GM18951 (cell line): ENCODE measurements around the gene PSMB9.

ENCODE experiments used
- POLR2A ChIP-seq: IDR thresholded peaks from 4 replicates; pipeline ENCODE4 v1.6.1; 2011; ENCODE audit warnings: mild to moderate bottlenecking; ENCODE audit not compliant: insufficient read length, insufficient read depth; ENCODE audit errors: extremely low read depth
- in situ Hi-C: fragments of 300-500 bp; cut with MboI; formaldehyde crosslinking; loops from one replicate; pipeline ENCODE4 v1.12.0; 2022; ENCODE audit warnings: low sequenced_read_pairs, mixed read lengths, inconsistent platforms; ENCODE audit not compliant: unreplicated experiment

The PSMB9 gene

DNA sequence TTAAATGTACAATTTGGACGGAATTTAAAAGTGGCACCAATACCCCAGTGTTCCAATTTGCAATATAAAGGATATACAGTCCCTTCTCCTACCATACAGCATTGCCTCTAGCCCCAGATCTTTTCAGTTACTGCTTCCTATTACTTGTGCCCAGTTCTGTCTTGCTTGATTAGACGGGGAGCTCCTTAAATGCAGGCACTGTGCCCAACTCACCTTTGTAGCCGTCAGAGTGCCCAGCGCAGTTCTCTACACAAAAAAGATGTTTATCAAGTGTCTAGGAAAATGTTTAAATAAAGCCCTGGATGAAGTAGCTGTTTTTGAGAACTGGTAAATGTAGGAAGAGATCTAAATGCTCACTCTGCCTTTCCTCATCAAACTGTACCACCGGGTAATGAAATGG is 23.1 kb upstream of the PSMB9 start:
- no peak for TF ChIP-seq POLR2A
- in situ Hi-C loops: no loop called here

DNA sequence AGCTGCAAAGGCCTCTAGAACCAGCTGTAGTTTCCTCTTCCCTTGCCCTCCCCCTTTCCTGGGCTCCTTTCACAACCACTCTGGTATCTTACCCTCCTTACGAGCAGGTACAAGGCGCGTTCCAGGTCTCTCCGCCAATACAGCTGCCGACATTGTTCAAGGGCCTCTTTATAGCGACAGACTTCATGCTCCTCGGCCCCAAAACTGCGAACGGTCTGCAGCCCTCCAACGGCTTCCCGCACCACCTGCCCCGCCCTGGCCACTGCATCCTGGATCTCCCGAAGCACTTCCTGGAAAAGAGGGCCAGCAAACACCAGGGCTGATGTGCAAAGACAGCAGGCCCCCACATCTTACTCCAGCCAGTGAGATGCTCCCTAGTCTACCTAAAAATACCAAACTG is 21.5 kb upstream of the PSMB9 start:
- in situ Hi-C loops: no loop called here
- no peak for TF ChIP-seq POLR2A

- no peak for TF ChIP-seq POLR2A
- in situ Hi-C loops: no loop called here
Measured at GRCh38 chr6:32833664-32834063, 20.3 kb upstream of the PSMB9 start.

DNA sequence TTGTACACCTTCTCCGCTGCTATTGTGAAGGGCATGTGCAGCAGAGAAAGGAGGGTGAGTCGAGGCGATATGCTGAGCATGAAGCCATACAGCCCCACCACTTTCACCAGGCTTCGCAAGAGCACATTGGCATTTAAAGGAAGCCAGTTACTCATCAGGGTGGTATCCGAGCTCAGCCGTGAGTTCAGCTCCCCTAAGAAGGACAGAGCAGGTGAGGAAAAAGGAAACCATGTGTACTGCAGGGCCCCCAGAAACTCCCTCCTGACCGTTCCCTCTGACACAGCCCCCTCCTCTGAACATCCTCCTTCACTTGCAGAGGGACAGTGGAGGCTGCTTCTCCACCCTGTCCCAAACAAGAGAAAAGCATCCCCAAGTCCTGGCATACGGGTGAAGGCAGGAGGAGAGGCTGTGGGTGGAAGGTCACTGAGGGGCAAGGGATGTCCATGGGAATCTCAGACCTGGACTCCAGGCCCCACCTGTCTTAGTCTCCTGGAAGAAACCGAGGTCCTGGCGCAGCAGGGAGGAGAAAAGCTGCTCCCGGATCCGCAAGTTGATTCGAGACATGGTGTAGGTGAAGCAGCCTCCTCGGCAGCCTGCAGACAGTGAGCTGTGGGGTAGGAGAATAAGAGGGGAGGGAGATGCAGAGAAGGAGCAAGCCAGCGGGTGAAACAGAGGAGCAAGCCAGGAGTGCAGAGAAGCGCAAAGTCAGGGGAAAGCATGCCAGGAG is 18.7 kb upstream of the PSMB9 start:
- in situ Hi-C loops: no loop called here
- TF ChIP-seq POLR2A: no peak

GRCh38 chr6:32836873-32837272 is 17.1 kb upstream of the PSMB9 start:
- no peak for TF ChIP-seq POLR2A
- in situ Hi-C loops: no loop called here

DNA sequence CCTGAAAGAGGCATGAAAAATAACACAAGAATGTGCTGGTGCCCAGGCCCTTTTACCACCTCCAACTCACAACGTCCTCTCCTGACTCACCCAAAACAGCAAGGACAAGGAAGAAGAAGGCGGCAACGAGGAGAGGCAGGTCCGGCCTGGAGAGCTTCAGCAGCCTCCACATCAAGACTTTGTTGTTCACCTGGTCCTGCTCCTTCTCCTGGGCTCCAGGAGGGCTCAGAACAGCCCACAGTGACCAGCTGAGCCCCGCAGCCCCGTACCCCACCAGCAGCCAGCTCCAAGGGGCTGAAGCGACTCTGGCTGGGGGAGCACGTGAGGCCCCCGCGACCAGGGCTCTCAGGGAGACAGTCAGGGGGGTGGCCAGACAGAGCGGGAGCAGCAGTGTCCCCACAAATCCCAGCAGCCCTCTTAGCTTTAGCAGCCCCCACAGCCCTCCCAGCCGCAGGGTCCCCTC is 16.3 kb upstream of the PSMB9 start:
- in situ Hi-C loops: no loop called here
- TF ChIP-seq POLR2A: no peak

DNA sequence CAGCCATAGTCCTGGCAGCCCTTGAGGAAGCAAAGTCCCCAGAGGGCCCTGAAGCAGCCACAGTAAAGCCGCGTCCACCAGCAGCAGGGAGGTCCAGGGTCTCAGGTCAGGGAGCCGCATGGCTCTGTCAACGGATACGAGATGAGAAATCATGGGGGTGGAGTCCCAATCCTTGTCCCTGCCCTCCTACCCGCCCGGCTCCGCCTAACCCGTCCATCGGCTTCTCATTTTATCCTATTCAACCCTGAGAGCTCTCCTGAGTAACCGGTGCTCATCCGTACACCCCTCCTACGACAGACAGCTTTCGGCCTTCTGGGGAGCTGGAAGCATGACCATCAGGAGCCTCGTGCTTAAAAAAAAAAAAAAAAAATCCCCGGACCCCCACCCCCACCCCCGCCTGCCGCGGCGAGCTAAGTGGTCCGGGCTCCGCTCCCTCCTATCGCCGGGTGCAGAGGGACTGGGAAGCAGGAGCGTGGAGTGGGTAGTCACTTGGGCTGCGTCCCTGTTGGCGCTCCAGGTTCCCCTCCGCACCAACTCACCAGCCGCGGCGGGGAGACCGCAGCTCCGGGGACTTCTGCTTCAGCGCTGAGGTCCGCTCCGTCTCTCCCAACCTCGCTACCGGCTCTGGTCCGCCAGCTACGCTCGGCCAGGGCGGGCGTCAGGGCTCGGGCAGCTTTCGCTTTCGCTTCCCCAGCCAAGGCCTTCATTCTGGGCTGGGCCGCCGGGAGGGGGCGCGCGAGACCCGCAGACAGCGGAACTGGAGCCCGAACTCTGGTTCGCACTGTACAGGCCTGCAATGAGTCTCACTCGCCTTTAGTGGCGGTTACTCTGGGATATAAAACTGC is 15.7 kb upstream of the PSMB9 start, which contains the start of gene TAP2:
TSS of gene TAP2 (minus strand) at position 626 of the 845 bp plus-strand sequence. CDS start at position 120, 506 bp downstream.
- peak; percentile 82 for TF ChIP-seq POLR2A
- in situ Hi-C loops: no loop called here

DNA sequence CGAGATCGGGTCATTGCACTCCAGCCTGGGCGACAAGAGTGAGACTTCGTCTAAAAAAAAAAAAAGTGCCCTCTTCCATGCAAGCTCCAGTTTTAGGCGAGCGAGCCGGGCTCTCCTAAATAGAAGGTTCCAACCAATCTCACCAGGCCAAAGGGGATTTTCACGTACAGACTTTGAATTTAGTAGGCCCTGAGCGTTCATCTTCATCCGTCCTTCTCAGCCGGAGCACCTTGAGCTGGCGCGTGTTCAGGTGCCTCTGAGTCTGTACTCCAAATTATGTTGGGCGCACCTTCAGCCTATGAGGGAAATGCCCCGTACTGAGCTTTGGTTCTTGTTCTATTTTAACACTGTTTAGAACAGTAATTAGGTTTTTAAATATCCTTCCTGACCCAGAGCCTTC is 14.6 kb upstream of the PSMB9 start:
- no peak for TF ChIP-seq POLR2A
- in situ Hi-C loops: no loop called here

DNA sequence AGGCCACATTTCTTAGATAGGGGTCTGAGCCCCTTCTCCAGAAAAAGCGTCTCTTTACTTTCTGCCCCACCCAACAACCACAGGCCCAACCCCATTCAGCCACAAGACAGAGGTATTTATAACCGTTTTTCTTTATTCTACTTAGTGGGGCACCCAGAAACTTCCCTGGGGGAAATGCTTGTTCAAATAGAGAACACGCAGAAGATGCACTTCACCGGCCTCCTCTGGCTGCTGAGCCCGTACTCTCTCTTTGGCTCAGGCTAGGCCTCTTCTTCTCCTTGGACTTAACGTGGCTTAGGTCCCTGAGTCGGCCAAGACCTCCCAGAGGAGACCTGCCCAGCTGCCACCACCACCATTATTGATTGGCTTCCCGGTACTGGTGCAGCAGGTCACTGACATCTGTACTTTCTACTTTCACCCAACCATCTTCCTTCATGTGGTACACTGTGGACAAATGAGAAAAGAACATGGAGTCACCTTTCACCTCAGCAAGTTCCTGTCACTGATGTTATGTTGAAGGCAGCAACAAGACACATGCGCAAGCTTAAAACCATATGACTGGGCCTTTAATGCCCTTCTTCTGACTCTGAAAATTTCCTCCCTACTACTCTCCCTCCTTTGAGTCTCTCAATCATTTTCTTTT is 13.3 kb upstream of the PSMB9 start:
- TF ChIP-seq POLR2A: peak; percentile 49
- in situ Hi-C loops: no loop called here

GRCh38 chr6:32842021-32842650 is 11.9 kb upstream of the PSMB9 start:
- TF ChIP-seq POLR2A: no peak
- in situ Hi-C loops: no loop called here

DNA sequence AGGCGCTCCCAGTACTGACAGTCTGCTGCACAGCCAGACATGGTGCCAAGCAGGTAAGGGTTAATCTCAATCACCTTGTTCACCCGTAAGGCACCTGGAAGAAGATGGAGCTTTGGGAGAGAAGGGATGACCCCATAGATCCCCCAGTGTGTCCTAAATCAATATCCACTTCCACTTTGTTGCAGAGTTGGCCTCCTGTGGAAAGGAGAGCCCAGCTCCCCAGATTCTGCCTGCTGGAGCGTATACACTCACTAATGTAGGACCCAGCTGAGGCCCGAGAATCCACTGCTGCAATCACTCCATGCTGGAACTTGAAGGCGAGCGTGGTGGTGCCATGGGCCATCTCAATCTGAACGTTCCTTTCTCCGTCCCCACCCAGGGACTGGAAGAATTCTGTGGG is 11.3 kb upstream of the PSMB9 start:
- no peak for TF ChIP-seq POLR2A
- in situ Hi-C loops: no loop called here

- TF ChIP-seq POLR2A: peak; percentile 67
- in situ Hi-C loops: no loop called here
Measured at GRCh38 chr6:32843331-32843978, 10.5 kb upstream of the PSMB9 start.
